ENCODE data around the gene RRBP1.

DNA sequence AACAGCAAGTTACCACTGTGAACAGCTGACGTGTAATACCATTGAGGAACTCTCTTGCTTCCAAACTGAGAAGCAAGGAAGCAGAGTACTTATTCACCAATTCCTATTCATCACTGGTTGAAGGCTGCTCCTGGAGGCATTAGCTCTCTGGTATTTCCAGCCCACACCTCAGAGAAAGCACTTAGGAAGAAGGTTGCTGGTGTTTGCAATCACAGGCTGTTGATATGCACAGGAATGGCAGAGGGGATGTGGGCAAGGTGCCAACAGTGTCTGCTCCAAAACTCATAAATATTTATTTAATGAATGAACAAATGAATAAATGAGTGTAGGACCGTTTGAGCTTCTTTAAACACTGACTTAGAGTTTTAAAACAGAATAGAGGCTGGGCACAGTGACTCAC is 6.9 kb upstream of the RRBP1 start:
- no peak for TF ChIP-seq POLR2AphosphoS5 (IDR thresholded peaks at IDR 0.05)
- no peak for TF ChIP-seq CTCF (IDR thresholded peaks at IDR 0.05)
- no peak for TF ChIP-seq POLR2A (IDR thresholded peaks at IDR 0.05)
